ENCODE measurements around the gene PACSIN1. TPM values are rescaled to one million over a fixed set of nuclear protein-coding genes. Genes with fewer than 3 reads are reported as not detected.

The PACSIN1 gene
- total and polyA plus RNA-seq, 2 of the 4 experiments (the other 2 are of a cell fraction), result 0.02 TPM; not detected in 1

DNA sequence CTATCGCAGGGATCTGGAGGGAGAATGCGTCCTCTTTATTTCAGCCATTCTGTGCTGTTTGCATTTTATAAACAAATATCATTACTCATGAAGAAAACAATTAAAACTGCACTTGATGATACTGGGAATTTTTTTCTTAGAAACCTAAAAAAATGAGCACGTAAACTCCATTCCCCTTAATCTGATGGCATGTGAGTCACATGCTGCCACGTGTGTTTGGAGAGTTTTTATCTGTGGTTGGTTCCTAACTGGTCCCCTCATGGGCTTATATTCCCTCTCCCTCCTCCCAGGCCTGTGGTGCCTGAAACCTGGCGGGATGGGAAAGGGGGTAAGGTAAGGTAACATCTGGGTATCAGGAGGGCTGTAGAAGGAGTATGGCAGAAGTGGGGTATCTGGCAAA is 6.5 kb downstream of the PACSIN1 start:
- Histone ChIP-seq H2BK5ac (ENCODE audit: low read depth, low read length, poor library complexity, severe bottlenecking) (no peak overlapping the region), H3K56ac (ENCODE audit: extremely low read depth, insufficient read depth, low read length) (no peak overlapping the region), H3K14ac (replicated peaks; ENCODE audit: low read depth, low read length) (no peak overlapping the region), H3K27ac (ENCODE audit: insufficient read depth, low read length) (no peak overlapping the region), H4K8ac (ENCODE audit: low read depth in 2 of 2, low read length in 2 of 2) (no peak overlapping the region), H4K20me1 (ENCODE audit: insufficient read depth, low read length) (no peaks in the 10 kb centered on the region), H2BK15ac (ENCODE audit: low read depth, low read length) (no peak overlapping the region), H2AFZ (replicated peaks; ENCODE audit: low read length, poor library complexity) (no peak overlapping the region), H2AK9ac (replicated peaks; ENCODE audit: low read depth, low read length, poor library complexity) (no peak overlapping the region), H3K4me1 (ENCODE audit: control insufficient read depth, insufficient read depth, low read length) (peaks cover 8% of the 10 kb centered on the region; the same call in 1 of the 2 replicates), H3K23ac (ENCODE audit: low read depth, low read length) (no peak overlapping the region), H2BK120ac (ENCODE audit: low read depth, low read length) (no peak overlapping the region), H3K4me3 (ENCODE audit: insufficient read depth, low read depth, low read length) (no peak overlapping the region), H3K79me1 (ENCODE audit: low read depth in 1 of 2, low read length in 2 of 2) (no peaks in the 10 kb centered on the region), H3K9ac (ENCODE audit: low read depth, low read length) (no peak overlapping the region), H3K4ac (ENCODE audit: low read depth, low read length) (no peak overlapping the region), H2BK20ac (ENCODE audit: low read depth, low read length) (no peak overlapping the region), H3K9me3 (ENCODE audit: control insufficient read depth, insufficient read depth, low read length) (peaks cover 4% of the 10 kb centered on the region), H3K18ac (ENCODE audit: low read depth, low read length) (no peak overlapping the region), H3K27me3 (ENCODE audit: control insufficient read depth, insufficient read depth, low read length) (peaks cover 8% of the 10 kb centered on the region), H2AK5ac (ENCODE audit: low read depth, low read length) (no peak overlapping the region), H3K4me2 (ENCODE audit: low read depth, low read length) (no peak overlapping the region), H3K9me1 (ENCODE audit: insufficient read depth, low read length) (no peaks in the 10 kb centered on the region; the same call in 1 of the 2 replicates), H4K91ac (ENCODE audit: insufficient read depth, low read depth, low read length) (no peak overlapping the region), H3K36me3 (ENCODE audit: control insufficient read depth, insufficient read depth, low read length) (no peaks in the 10 kb centered on the region), H4K5ac (ENCODE audit: low read depth, low read length) (no peak overlapping the region)
- BruUV-seq (replicated peaks), result no TSS peak
- WGBS, 2 experiments (ENCODE audit: extremely low coverage in 2 of 2, insufficient read length in 1 of 2), result no CpG with 5 or more reads among the region's 5 CpGs
- in situ Hi-C loops (cut with MboI; ENCODE audit: low sequenced_read_pairs), result no loop called here
- DNase-seq, result no peak
- ChIA-PET POLR2A (ENCODE audit: unreplicated experiment) (no interaction called here), CTCF (no interaction called here)
- no peak for ATAC-seq (ENCODE audit: low read depth)
- intact Hi-C loops (cut with micrococcal nuclease), result no loop called here
- dilution Hi-C loops (cut with HindIII; ENCODE audit: low sequenced_read_pairs, unreplicated experiment), result no loop called here
- TF ChIP-seq, protein P1, sequence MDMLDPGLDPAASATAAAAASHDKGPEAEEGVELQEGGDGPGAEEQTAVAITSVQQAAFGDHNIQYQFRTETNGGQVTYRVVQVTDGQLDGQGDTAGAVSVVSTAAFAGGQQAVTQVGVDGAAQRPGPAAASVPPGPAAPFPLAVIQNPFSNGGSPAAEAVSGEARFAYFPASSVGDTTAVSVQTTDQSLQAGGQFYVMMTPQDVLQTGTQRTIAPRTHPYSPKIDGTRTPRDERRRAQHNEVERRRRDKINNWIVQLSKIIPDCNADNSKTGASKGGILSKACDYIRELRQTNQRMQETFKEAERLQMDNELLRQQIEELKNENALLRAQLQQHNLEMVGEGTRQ (IDR thresholded peaks at IDR 0.05; ENCODE audit: low read depth, low read length), result 0 out of 2 replicates have a peak, but pooled peaks have one; percentile 17
- TF ChIP-seq POLR2A (IDR thresholded peaks at IDR 0.05; ENCODE audit: low read depth, low read length), result no peak
